SH-SY5Y (cell line): Measurements from ENCODE around the gene NHP2.

Experiments used
- GATA2 ChIP-seq: IDR thresholded peaks from 2 replicates; pipeline ENCODE4 v1.6.1; 2011; ENCODE audit warnings: mild to moderate bottlenecking, low read depth, low read length
- GATA3 ChIP-seq: IDR thresholded peaks from 2 replicates; pipeline ENCODE4 v1.6.1; 2011; ENCODE audit warnings: low read depth, mild to moderate bottlenecking, low read length, moderate library complexity

GRCh38 chr5:178113841-178114324, 39.8 kb downstream of the NHP2 start:
- TF ChIP-seq GATA2 (no peak), GATA3 (no peak)
